ENCODE measurements around the gene SERINC4.

SERINC4 gene

DNA sequence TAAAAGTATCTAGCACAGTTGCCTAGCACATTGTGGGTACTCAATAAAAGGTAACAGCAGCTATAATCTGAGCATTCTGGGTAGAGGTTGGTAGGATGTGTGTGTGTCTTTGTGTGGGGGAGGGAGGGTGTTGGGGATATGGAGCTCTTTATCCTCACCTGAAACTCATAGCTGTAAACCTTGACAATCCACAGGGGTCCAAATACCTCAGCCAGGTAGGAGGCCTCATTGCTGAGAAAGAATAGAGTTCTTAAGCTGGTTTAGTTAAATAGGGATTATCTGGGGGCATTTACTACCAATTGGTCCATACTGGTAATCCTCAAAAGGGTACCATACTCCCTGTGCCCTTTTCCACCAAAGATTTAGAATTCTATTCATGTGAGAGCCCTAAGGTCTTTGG lies 4.0 kb downstream of the SERINC4 start:
- no peak for DNase-seq

DNA sequence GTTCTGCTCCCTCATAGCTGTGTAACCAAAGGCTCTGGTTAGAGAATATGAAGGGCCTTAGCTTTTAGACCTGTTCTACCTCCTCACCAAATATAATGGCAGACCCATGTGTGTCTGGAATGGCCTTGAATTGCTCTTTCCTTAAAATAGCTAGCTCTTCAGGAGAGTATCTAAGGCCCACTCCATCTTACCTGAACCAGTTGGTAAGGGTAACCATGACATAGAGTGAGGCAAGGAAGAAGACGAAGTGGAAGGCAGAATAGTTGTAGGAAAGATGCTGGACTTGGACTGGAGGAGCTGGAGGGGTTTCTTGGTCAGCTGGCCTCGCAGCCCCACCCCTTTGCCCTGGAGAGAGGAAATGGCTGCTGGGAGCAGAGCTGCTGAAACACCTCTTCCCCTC lies 4.8 kb downstream of the SERINC4 start:
- DNase-seq: no peak

DNA sequence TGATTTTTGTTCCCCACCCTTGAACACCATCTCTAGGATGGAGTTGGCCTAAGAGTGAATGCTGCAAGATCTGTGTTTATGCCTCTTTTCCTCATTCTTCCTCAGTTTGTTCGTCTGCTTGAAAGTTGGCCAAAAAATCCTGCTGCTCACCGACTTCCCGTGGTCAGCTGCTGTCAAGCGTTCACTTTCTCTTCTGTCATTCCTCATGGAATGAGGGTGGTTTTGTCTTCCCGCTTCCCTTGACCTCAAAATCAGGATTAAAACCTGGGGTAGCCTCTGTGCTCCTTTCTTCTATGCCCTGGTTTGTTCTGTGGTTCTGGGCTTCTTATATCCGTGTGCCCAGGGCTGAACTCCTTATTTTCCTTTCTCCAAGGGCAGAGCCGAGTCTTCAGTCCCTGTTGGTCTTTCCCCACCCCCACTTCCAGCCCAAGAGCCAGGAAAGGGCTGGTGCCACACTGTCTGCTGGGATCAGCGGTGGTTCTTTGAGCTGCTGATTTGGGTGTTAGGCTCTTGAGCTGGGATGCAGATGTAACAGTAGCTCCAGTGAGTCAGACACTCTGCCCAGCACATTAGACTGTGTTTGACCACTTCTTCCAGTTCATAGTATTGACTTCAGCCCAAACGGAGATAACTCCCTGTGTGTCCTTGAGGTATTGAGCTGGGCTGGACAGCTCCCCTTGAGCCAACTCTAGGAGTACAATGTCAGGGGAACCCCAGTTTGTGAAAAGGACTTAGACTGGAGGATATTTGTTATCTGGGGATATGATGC lies 5.6 kb downstream of the SERINC4 start:
- DNase-seq: no peak

DNA sequence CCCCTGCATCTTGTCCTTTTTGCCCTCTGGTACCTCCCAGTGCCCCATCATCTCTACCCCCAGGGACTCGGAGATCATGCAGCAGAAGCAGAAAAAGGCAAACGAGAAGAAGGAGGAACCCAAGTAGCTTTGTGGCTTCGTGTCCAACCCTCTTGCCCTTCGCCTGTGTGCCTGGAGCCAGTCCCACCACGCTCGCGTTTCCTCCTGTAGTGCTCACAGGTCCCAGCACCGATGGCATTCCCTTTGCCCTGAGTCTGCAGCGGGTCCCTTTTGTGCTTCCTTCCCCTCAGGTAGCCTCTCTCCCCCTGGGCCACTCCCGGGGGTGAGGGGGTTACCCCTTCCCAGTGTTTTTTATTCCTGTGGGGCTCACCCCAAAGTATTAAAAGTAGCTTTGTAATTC lies 6.4 kb downstream of the SERINC4 start:
- no peak for DNase-seq

DNA sequence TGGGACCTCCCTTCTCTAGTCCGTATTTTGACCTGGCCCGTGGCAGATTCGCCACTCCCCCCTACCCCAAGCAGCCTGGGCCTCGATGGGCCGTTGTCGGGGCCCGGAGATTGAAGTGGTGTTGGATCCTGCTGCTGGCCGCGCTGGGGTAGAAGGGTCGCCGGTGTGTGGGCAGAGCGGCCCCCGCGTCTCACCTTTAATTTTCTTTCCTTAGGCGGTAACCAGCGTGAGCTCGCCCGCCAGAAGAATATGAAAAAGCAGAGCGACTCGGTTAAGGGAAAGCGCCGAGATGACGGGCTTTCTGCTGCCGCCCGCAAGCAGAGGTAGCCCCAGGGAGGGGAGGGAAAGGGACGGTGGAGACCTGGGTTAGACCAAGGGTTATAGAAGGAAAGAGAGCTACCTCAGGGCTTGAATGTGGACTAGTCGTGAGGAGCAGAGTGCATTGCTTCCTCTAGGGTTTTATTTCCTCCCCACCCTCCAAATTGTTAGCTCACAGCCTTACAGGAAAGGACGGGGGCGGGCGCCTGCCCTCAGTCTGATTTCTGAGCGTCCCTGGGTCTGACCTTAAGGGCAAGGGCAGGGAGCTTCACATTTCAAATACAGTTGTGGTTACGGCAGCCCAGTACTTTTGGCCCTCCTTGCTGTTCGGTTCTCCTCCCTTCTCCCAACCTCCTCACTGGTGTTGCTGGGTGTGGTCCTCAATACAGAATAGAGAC lies 7.1 kb downstream of the SERINC4 start:
- peak; percentile 57 for DNase-seq

DNA sequence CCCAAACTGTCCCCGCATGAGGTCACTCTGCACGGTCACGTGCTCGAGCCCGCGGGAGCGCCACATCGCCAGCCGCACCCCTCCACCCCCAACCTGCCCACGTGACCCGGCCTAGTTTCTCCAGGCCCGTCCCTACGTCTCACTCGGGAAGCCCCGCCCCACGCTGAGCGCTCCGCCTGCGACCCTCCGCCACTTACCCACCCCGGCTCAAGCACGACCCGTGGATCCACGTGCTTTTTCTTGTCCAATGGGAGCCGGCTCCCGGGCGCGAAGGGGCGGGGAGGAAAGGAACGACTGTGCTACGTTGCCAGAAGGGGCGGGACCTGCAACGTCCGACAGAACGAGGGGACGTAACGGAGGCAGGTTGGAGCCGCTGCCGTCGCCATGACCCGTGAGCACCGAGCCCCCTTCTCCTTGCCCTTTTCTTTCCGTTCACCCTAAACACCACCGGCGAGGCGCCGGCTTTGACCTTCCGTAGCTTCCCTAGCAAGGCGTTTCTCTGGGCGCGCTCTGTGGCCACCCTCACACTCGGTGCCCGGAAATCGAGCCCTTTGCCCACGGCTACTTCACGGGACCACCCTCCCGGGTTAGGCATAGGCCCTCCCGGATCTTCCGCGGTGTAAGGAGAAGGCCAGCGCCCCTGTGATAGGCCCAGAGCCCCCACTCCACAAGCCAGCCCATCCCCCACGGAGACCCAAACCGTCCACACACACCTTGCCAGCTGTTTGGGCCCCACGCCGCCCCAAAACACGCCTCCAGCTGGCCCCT lies 7.8 kb downstream of the SERINC4 start, which contains the start of gene SERF2:
TSS of gene SERF2 (plus strand) at position 328 of the 768 bp plus-strand sequence. CDS start at position 385, 57 bp downstream.
- peak; percentile 99 for DNase-seq

DNA sequence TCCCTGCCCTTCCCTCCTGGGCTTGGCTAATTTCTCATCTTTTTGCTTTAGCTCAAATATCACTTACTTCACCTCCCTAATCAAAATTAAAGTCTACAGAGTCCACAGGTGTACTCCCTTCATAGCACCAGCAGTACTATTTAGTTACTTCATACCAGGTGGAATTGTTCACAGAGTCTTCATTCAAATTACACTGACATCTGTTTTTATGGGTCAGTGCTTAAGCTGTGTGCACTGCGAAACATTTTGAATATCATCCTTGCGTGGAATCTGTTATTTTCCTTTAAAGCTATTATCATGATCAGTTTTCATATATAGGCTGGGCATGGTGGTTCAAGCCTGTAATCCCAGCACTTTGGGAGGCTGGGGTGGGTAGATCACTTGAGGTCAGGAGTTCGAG lies 10.6 kb downstream of the SERINC4 start:
- DNase-seq: no peak

DNA sequence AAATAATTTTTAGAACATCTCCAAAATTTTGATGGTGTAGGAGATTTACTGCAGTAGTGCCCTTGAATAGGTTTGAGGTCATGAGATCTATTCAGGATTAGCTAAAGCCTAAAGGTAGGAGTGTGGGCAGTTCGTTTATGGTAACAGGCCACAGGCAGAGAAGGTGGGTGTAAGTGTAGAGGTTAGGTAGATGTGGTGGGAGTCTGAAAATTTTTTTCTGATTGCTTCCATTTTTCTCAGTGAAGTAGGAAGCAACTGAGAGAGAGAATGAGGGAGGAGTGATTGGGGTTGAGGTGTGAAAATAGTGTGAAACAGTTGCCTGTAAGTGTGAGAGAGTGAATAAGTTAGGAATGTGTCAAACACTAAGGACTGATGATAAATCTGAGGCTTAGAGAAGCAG lies 21.0 kb downstream of the SERINC4 start:
- no peak for DNase-seq

DNA sequence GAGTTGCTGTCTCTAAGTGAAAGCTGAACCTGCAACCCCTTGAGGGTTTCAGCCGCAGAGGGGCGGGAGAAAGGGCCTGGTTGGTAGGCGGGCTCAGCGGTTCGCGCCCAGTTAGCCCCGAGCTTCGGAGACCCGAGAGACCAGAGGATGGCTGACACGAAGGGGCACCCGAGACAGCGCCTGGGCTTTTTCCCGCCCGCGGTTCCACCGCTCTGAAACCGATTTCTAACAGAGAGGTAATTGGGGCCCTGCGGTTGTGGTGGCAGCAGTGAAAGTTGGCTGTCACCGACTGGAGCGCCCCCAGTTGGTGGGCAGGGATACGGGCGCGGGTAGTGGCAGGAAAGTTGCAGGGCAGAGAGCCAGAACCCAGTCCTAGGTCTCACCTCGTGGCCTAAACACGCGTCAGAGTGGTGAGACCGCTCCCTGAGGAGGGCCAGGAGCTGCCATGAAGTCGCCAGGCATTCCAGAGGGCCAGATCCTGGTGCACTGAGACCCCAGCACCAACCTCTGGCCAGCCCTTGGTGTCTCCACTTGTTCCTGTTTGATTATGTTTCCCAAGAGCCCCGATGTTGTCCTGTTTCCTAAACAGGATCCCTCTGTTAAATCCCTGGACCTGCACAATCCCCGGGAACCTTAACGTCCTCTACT lies 22.6 kb downstream of the SERINC4 start:
- DNase-seq: peak; percentile 94

DNA sequence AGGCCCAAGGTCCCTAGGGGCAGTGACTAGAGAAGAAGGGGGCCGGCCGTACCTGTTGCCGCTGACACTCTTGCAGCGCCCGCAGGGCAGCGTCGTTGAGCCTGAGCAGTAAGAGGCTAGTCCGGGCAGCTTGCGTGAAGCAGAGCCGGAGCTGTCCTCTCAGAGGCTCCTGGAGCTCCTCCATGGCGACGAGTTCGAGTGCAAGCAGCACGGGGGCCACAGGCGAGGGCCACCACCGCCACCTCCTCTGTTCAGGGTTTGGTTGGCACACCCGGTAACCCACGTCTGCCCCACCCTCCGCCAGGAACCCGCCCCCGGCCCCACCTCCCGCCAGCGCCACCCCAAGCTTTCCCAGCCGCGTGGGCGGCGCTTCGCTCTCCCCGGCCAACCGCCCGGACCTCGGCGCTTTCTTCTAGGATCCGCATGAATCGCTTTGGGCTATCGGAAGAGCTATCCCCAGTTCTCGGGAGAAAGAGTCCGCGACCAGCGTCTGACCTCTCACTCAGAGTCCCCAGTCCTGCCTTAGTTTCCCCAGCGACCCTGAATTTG lies 23.2 kb downstream of the SERINC4 start, which contains the start of gene ELL3:
TSS of gene ELL3 (minus strand) at position 249 of the 549 bp plus-strand sequence. CDS start at position 184, 65 bp downstream.
- DNase-seq: peak; percentile 93

DNA sequence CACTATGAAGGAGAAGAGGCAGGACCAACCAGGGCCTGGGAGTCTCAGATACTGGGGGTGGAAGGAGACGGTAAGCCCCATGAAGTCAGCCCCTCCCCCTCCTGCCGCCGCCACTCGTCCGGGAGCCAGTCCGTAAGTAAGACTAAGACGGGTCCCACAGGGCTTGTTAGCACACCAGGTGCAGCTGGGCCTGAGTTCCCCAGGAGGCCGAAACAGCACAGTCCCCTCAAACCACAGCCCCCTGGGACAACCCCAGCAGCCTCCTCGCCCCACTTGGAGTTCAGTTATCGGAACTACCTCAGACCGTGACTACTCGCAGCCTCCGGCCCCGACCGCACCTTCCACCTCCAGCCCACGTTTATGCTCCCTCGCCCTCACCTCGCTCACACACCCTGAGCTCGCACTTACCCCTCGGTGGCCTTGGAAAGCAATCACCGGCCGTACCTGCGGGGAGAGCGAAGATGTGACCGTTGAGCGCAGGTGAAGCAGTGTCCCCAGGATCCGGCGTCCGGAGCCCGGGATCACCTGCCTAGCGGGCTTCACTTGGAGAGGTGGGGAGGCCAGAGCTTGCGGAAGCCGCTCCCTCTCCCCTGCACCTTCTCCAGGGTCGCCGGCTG lies 23.8 kb downstream of the SERINC4 start:
- no peak for DNase-seq

DNA sequence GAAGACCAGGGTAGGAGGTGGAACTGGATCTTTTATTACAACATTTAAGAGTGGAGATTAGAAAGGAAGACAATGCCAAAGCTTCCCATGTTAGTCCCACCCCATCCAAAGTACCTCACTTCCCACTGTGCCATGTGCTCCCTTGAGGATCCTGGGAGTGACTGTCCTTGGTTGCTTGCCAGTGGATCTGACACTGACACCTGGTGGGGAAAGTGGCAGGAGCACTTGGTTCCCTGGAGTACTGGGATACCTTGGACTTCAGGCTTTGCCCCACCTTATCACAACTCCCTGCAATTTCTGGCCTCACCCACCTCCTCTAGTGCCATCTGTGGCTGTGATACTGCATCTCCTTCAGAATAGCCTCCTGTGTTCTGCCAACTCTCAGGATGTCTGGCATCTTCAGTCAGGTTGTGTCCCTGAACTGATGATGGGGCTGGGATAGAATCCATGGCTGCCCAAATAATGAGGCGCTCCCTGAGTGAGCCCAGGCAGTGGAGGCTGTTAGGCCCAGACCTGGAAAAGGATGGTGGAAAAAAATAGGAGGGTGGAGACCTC lies 24.5 kb downstream of the SERINC4 start:
- DNase-seq: peak; percentile 48

DNA sequence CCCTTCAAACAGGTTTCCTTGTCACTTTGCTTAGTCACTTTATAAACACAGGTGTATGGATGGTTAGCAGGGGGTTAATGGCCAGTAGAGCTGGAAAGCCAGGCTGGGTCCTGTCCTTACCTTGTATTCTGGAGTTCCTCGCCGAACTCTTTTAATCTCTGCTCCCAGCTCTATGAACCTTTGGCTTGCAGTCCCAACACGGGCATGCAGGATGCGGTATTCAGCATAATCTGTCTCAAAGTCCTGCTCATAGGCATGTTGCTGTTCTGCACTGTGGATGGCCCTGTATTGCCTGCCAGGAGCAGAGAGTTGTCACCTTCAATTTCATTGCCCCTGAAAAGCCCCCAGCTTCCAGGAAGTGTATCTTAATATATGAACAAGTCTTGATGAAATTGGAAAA lies 26.0 kb downstream of the SERINC4 start:
- DNase-seq: no peak

DNA sequence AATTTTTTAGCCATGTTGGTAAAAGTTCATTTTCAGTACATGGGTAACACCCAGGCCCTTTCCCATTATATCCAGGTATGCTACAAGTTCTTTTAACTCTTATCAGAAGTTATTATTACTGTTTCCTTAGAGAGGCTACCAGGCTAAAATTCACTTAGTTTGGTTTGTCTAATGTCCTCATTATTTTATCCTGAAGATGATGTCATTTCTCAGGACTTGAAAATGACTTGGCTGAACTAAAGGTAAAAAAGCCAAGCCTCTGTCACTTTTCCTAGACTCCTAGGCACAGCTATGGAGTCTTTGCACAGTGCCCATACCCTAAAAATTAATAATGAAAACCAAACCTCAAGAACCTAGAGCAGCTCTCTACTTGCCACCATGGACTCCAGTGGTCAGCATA lies 27.4 kb downstream of the SERINC4 start:
- no peak for DNase-seq

DNA sequence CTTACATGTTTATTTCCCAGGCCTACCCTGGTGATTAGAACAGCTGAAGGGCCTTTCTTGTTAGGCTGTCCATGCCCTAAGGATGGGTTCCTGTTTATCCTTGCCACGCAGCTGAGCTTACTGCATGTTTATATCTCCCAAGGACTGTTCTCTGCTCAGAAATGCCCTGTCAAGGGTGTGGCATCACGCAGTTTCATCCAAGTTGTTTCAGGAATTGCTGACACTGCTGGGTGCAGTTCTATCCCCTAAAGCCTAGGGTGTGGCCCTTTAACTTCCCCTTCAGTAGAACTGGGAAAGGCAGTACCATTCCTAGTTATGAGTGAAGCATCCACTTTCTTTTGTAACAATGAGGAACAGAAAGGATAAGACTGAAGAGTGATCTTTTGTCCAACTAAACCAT lies 28.2 kb downstream of the SERINC4 start:
- DNase-seq: no peak

DNA sequence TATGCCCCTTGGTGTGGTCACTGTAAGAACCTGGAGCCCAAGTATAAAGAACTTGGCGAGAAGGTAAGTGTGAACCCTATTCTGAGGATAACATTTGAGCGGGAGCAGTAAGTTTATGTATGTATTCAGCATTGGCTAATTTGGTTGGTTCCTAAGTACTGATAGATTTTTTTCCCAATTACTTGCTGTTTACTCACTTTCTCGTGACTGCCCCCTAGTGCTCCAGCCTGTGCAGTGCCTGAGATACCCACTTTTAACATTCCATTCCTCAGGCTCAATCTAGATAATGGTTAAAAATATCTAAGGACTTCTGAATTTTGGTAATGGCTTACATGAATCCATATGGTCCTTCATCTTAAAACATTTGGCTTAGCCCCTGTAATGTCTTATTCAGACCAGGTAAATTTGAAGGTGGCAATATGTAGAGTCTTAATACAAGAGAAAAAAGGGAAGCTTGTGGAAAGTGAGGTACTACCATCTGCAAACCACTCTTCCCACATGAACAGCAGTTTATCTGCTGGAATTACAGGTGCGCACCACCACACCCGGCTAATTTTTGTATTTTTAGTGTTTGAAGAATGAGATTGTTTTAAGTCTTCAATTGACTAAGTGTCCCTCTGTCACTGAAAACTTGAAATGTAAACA lies 30.3 kb downstream of the SERINC4 start:
- DNase-seq: peak; percentile 85

DNA sequence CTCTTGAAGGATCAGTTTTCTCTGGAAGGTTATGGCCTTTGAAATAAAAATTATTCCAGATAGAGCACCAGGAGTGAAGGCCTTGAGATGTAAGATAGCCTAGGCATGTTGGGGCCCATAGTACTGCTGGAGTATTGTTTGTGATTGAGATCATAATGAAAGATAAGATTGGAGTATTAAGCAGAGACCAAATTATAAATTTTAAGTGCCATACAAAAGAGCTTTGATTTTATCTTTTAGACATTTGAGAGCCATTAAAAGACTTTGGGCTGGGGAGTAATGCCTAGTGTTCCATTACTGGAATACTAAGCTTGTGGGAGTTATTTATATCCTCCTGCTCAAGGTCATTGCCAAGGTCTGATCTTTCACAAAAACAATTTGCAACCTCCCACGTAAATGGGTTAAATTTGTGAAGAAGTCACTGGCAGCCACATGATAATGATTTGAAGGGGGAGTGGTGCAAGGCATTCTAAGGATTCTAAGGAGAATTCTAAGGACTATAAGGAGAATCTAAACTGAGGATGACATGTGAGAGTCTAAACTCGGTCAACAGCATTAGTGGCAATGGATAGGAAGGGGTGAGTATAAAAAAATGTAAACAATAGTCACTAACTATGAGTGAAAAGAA lies 36.1 kb downstream of the SERINC4 start:
- no peak for DNase-seq

DNA sequence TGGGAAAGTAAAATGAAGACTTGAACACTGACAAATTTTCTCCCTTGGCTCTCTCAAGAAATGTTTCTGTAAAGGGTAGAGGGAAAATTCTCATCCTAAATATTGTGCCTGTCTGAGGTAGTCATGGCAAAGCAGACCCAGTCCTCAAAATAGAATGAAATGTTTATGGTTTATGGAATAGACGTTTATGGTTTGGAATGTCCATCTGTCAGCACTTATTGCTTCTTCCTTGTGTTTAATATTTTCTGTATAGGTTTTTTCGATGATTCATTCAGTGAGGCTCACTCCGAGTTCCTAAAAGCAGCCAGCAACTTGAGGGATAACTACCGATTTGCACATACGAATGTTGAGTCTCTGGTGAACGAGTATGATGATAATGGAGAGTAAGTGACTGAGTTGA lies 37.2 kb downstream of the SERINC4 start:
- no peak for DNase-seq

DNA sequence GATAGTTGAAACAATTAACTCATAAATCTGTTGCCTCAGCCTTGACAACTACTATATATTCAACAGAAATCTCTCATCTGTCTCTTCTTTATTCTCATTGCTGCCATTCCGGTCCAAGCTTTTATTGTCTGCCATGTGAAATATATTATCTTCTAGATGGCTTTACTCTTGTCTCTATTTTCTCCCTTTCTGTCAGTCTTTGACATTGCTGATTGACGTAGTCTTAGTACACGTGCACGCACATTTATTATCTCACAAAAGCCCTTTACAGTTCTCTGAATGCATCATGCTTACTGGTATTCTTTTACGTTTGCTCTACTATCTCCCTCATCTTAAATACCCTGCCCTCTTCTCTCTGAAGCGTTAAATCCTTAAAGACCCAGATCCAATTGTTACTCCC lies 48.1 kb downstream of the SERINC4 start:
- DNase-seq: no peak

DNA sequence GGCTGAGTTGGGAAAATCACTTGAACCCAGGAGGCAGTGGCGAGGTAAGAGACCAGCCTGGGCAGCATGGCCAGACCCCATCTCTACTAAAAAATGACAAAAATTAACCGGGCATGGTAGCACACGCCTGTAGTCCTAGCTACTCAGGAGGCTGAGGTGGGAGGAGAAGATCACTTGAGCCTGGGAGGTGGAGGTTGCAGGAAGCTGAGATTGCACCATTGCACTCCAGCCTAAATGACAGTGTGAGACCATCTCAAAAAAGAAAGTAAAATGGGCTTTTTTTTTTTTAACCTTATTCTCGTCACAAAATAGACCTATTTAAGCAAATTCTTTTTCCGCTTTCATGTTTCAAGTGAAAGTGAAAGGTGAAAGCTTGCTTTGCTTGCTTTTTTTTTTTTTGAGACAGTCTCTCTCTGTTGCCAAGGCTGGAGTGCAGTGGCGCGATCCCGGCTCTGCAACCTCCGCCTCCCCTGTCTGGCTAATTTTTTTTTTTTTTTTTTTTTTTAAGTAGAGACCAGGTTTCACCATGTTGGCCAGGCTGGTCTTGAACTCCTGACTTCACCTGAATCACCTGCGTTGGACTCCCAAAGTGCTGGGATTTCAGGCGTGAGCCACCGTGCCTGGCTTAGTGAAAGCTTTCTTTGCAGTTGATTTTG lies 50.2 kb downstream of the SERINC4 start:
- no peak for DNase-seq

All from hematopoietic multipotent progenitor cell treated with erythropoietin and hydrocortisone succinate and interleukin-3 and kit ligand, for 6 days (in vitro differentiated cells).